H9 (cell line): ENCODE data around the gene PIH1D2. TPM values are rescaled to one million over a fixed set of nuclear protein-coding genes. Genes with fewer than 3 reads are reported as not detected.

Experiments
- DNase-seq: peaks from one replicate; pipeline ENCODE4 v3.0.0-alpha.2; 2017
- H2AFZ ChIP-seq: one replicate; pipeline ENCODE4 v1.6.1; 2013; ENCODE audit warnings: mild to moderate bottlenecking, low read length, control low read depth, moderate library complexity
- H2AK5ac ChIP-seq: 2 replicates; pipeline ENCODE4 v1.6.1; 2013; ENCODE audit warnings: low read length, control low read depth, mixed read lengths; ENCODE audit not compliant: insufficient read length
- H2BK120ac ChIP-seq: one replicate; pipeline ENCODE4 v1.6.1; 2013; ENCODE audit warnings: low read depth, mild to moderate bottlenecking, low read length, control low read depth, inconsistent platforms; ENCODE audit not compliant: poor library complexity, severe bottlenecking
- H2BK12ac ChIP-seq: 2 replicates; pipeline ENCODE4 v1.6.1; 2013; ENCODE audit warnings: low read length, control low read depth, mixed read lengths, low read depth; ENCODE audit not compliant: insufficient read length
- H2BK15ac ChIP-seq: 2 replicates; pipeline ENCODE4 v1.6.1; 2013; ENCODE audit warnings: low read depth, low read length, control low read depth
- H2BK20ac ChIP-seq: one replicate; pipeline ENCODE4 v1.6.1; 2013; ENCODE audit warnings: low read depth, mild to moderate bottlenecking, low read length, control low read depth, inconsistent platforms; ENCODE audit not compliant: poor library complexity, severe bottlenecking
- H2BK5ac ChIP-seq: 2 replicates; pipeline ENCODE4 v1.6.1; 2013; ENCODE audit warnings: low read length, control low read depth, mixed read lengths; ENCODE audit not compliant: insufficient read length
- H3K14ac ChIP-seq: 2 replicates; pipeline ENCODE4 v1.6.1; 2013; ENCODE audit warnings: low read length, control low read depth; ENCODE audit not compliant: insufficient read depth
- H3K18ac ChIP-seq: 2 replicates; pipeline ENCODE4 v1.6.1; 2013; ENCODE audit warnings: low read depth, mild to moderate bottlenecking, mixed read lengths, low read length, control low read depth; ENCODE audit not compliant: insufficient read length
- H3K23ac ChIP-seq: 2 replicates; pipeline ENCODE4 v1.6.1; 2013; ENCODE audit warnings: low read length, control low read depth, mixed read lengths, low read depth; ENCODE audit not compliant: insufficient read length
- H3K23me2 ChIP-seq: 2 replicates; pipeline ENCODE4 v1.6.1; 2013; ENCODE audit warnings: low read depth, mild to moderate bottlenecking, mixed read lengths, low read length, control low read depth; ENCODE audit not compliant: insufficient read length, poor library complexity, severe bottlenecking
- H3K27ac ChIP-seq: 2 replicates; pipeline ENCODE4 v1.5.1; 2013; ENCODE audit warnings: low read length, control low read depth, mixed read lengths, low read depth; ENCODE audit not compliant: insufficient read length
- H3K27me3 ChIP-seq: 2 replicates; pipeline ENCODE4 v1.6.1; 2013; ENCODE audit warnings: low read length, control low read depth, inconsistent platforms; ENCODE audit not compliant: insufficient read depth
- H3K4ac ChIP-seq: 2 replicates; pipeline ENCODE4 v1.6.1; 2013; ENCODE audit warnings: low read depth, mild to moderate bottlenecking, control low read depth, inconsistent platforms, low read length, moderate library complexity
- H3K4me1 ChIP-seq: 2 replicates; pipeline ENCODE4 v1.6.1; 2013; ENCODE audit warnings: low read length, control low read depth, inconsistent platforms; ENCODE audit not compliant: insufficient read depth
- H3K4me2 ChIP-seq: 2 replicates; pipeline ENCODE4 v1.6.1; 2013; ENCODE audit warnings: low read length, control low read depth, mixed read lengths; ENCODE audit not compliant: insufficient read length, insufficient read depth
- H3K56ac ChIP-seq: 2 replicates; pipeline ENCODE4 v1.6.1; 2013; ENCODE audit warnings: low read depth, mild to moderate bottlenecking, mixed read lengths, low read length, control low read depth; ENCODE audit not compliant: insufficient read length
- H3K79me1 ChIP-seq: 2 replicates; pipeline ENCODE4 v1.6.1; 2013; ENCODE audit warnings: low read depth, mild to moderate bottlenecking, moderate library complexity, low read length, control low read depth, inconsistent platforms; ENCODE audit not compliant: insufficient read depth, poor library complexity, severe bottlenecking
- H3K79me2 ChIP-seq: 2 replicates; pipeline ENCODE4 v1.6.1; 2013; ENCODE audit warnings: low read length, control low read depth, inconsistent platforms; ENCODE audit not compliant: insufficient read depth
- H3K9ac ChIP-seq: 2 replicates; pipeline ENCODE4 v1.6.1; 2013; ENCODE audit warnings: low read length, control low read depth, mixed read lengths; ENCODE audit not compliant: insufficient read length; ENCODE audit errors: extremely low read depth
- H3K9me3 ChIP-seq: one replicate; pipeline ENCODE4 v1.6.1; 2013; ENCODE audit warnings: low read depth, low read length, inconsistent platforms; ENCODE audit not compliant: control insufficient read depth
- H3T11ph ChIP-seq: one replicate; pipeline ENCODE4 v1.6.1; 2013; ENCODE audit warnings: mild to moderate bottlenecking, low read length, control low read depth, inconsistent platforms
- H4K20me1 ChIP-seq: one replicate; pipeline ENCODE4 v1.6.1; 2013; ENCODE audit not compliant: control insufficient read depth, insufficient read length, insufficient read depth
- H4K5ac ChIP-seq: 2 replicates; pipeline ENCODE4 v1.6.1; 2013; ENCODE audit warnings: low read depth, mild to moderate bottlenecking, mixed read lengths, low read length, control low read depth; ENCODE audit not compliant: insufficient read length
- H4K8ac ChIP-seq: replicated peaks from 2 replicates; pipeline ENCODE4 v1.6.1; 2013; ENCODE audit warnings: low read length, control low read depth, mixed read lengths, low read depth; ENCODE audit not compliant: insufficient read length
- H4K91ac ChIP-seq: 2 replicates; pipeline ENCODE4 v1.6.1; 2013; ENCODE audit warnings: low read depth, mild to moderate bottlenecking, moderate library complexity, mixed read lengths, low read length, control low read depth; ENCODE audit not compliant: insufficient read length
- H3K27ac Mint-ChIP-seq, 3 experiments: 2 replicates in 2 of 3; 3 replicates in 1 of 3; pipeline ENCODE4 v1.8.0; 2020 to 2021; ENCODE audit warnings: mixed read lengths in 3 of 3, mild to moderate bottlenecking in 1 of 3, moderate library complexity in 1 of 3
- H3K27me3 Mint-ChIP-seq: 2 replicates; pipeline ENCODE4 v1.8.0; 2021; ENCODE audit warnings: low read depth, mild to moderate bottlenecking, moderate library complexity, mixed read lengths
- H3K36me3 Mint-ChIP-seq, 3 experiments: 2 replicates in 2 of 3; 3 replicates in 1 of 3; pipeline ENCODE4 v1.8.0; 2020 to 2021; ENCODE audit warnings: low read depth in 3 of 3, mixed read lengths in 3 of 3; ENCODE audit not compliant: insufficient read depth in 1 of 3
- H3K4me1 Mint-ChIP-seq, 2 experiments: 2 replicates each; pipeline ENCODE4 v1.8.0; 2020; ENCODE audit warnings: mixed read lengths in 2 of 2
- H3K4me3 Mint-ChIP-seq, 2 experiments: 2 replicates in 1 of 2; 3 replicates in 1 of 2; pipeline ENCODE4 v1.8.0; 2020 to 2021; ENCODE audit warnings: mild to moderate bottlenecking in 2 of 2, mixed read lengths in 2 of 2, moderate library complexity in 1 of 2
- H3K9me3 Mint-ChIP-seq, 2 experiments: 2 replicates in 1 of 2; 3 replicates in 1 of 2; pipeline ENCODE4 v1.8.0; 2020; ENCODE audit warnings: mild to moderate bottlenecking in 2 of 2, mixed read lengths in 2 of 2, moderate library complexity in 1 of 2
- WGBS: extraction: QIAGEN DNeasy Blood & Tissue Kit; methylation state at CpG from one replicate; pipeline ENCODE4 v1.1.7; 2013; ENCODE audit warnings: missing lambda C conversion rate, low lambda C conversion rate, mixed read lengths; ENCODE audit not compliant: insufficient read length; ENCODE audit errors: extremely low coverage; 5-methylcytosine and 5-hydroxymethylcytosine counted together
- total RNA-seq: library from RNA; stranded (reverse); gene quantifications from 2 replicates; pipeline ENCODE4 v1.2.1, GENCODE V29; 2021
- TF ChIP-seq, protein P1 (sequence below): fragments of 200-600 bp; sonication (generic); conservative IDR thresholded peaks from 3 replicates; pipeline ENCODE4 v1.8.0; 2021; ENCODE audit warnings: antibody characterized with exemption, mild to moderate bottlenecking

Gene PIH1D2
- total RNA-seq, 1 experiment from 2014 or later: 1.1 TPM

GRCh38 chr11:112042961-112043304 is 30.9 kb downstream of the PIH1D2 start:
- Histone ChIP-seq H3K27ac (no peak overlapping the region), H2BK120ac (no peak overlapping the region), H3K9me3 (no peaks in the 10 kb centered on the region), H2BK15ac (no peak overlapping the region), H3K79me1 (no peaks in the 10 kb centered on the region), H4K5ac (no peak overlapping the region), H3K4me1 (no peaks in the 10 kb centered on the region), H2AFZ (no peak overlapping the region), H4K20me1 (no peaks in the 10 kb centered on the region), H3K23me2 (no peaks in the 10 kb centered on the region), H3K56ac (no peak overlapping the region), H3K4me2 (no peak overlapping the region), H2BK20ac (no peak overlapping the region), H2AK5ac (no peak overlapping the region), H2BK5ac (no peak overlapping the region), H3K14ac (no peak overlapping the region), H2BK12ac (no peak overlapping the region), H3K27me3 (no peaks in the 10 kb centered on the region; the same call in 1 of the 2 replicates), H3K23ac (no peak overlapping the region), H4K8ac (no peak overlapping the region), H4K91ac (no peak overlapping the region), H3K9ac (no peak overlapping the region), H3K4ac (no peak overlapping the region), H3T11ph (no peak overlapping the region), H3K18ac (no peak overlapping the region), H3K79me2 (no peaks in the 10 kb centered on the region)
- Mint-ChIP-seq H3K4me1 (no peaks in the 10 kb centered on the region), H3K9me3 (no peaks in the 10 kb centered on the region), H3K36me3 (peaks cover 50 to 81% (median 81%) of the 10 kb centered on the region in 3 experiments), H3K27me3 (no peaks in the 10 kb centered on the region), H3K4me3 (no peak overlapping the region), H3K27ac (no peak overlapping the region)
- TF ChIP-seq, protein P1, sequence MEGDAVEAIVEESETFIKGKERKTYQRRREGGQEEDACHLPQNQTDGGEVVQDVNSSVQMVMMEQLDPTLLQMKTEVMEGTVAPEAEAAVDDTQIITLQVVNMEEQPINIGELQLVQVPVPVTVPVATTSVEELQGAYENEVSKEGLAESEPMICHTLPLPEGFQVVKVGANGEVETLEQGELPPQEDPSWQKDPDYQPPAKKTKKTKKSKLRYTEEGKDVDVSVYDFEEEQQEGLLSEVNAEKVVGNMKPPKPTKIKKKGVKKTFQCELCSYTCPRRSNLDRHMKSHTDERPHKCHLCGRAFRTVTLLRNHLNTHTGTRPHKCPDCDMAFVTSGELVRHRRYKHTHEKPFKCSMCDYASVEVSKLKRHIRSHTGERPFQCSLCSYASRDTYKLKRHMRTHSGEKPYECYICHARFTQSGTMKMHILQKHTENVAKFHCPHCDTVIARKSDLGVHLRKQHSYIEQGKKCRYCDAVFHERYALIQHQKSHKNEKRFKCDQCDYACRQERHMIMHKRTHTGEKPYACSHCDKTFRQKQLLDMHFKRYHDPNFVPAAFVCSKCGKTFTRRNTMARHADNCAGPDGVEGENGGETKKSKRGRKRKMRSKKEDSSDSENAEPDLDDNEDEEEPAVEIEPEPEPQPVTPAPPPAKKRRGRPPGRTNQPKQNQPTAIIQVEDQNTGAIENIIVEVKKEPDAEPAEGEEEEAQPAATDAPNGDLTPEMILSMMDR: no peak
- no CpG with 5 or more reads among the region's 2 CpGs for WGBS
- DNase-seq: no peak
